ENCODE measurements around the gene DCAF15.

The DCAF15 gene

GRCh38 chr19:13978351-13979243, 26.3 kb downstream of the DCAF15 start:
- DNase-seq: peak in 1 of 2 donors; percentile 42

- DNase-seq: no peak
Observed at GRCh38 chr19:13979244-13979615, 26.9 kb downstream of the DCAF15 start.

DNA sequence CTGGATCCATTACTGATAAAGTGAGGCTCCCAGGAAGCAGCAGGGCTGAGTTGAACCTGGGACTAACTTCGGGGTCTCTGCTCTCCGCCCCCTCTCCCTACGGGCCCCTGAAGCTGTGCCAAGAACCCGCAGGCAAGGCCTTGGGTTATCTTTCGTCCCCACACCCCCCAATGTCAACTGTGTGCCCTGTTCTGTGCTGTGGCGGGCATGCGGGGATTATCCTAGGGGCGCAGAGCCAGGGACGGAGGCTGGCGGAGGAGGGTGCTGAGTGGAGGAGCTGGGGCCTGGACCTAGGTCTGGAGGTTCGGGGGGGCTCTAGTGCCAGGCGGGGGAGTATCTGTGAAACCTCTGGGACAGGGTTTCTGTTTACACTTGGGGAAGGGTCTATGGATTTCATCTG, 27.4 kb downstream of the DCAF15 start:
- no peak for DNase-seq

DNA sequence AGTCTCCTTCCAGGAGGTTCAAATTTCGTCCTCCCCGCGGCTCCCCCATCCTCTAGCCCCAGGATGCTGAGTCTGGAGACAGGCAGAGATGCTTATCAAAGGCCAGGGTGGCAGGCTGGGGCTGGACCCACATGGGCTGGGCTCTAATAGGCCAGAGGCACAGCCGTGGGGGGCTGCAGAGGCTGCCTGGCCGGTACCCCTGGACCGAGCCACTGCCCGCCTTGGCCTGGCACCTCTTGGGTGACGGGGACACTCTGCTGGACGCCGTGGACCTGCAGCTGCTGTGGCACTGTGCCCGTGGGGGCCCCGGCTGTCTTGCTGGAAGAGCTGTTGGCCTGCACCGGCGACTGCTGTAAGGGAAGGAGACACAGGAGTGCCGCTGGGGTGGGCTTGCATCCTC, 28.0 kb downstream of the DCAF15 start:
- no peak for DNase-seq

DNA sequence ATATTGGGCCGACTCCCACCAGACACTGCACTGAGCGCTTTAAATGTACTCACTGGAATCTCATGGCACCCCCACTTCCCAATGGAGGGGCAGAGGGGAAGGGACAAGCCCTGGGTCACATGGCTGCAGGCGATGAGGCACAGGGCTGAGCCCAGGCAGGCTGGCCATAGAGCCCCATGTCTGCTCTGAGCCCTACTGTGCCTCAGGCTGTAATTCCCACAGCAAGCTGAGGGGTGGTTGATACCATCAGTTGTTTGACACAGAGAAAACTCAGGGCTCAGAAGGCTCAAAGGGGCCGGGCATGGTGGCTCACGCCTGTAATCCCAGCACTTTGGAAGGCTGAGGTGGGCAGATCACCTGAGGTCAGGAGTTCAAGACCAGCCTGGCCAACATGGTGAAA, 28.7 kb downstream of the DCAF15 start:
- DNase-seq: no peak

GRCh38 chr19:13981467-13981866, 29.2 kb downstream of the DCAF15 start:
- no peak for DNase-seq

- DNase-seq: no peak
Observed at GRCh38 chr19:13981988-13982501, 29.7 kb downstream of the DCAF15 start.

- no peak for DNase-seq
Observed at GRCh38 chr19:13982773-13983172, 30.5 kb downstream of the DCAF15 start.

GRCh38 chr19:13983213-13983889, 31.0 kb downstream of the DCAF15 start:
- DNase-seq: no peak

DNA sequence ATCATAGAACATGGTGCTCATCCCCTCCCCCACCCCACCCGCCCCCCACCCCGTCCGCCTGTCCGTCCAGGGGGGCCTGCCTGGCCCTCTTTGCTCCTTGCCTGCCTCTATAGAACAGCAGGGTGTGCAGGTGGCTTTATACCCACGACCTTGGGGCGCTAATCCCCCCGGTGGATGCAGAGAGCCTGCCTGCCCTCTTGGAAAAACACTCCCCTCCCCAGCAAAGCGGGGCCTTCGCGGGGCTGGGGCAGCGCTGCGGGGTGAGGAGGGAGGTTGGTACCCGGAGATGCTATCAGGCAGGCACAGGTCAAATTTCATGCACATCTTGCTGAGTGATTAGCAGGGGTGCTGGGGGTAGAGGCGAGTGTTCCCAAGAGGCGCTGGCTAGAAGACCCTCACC, 31.9 kb downstream of the DCAF15 start:
- DNase-seq: no peak

DNA sequence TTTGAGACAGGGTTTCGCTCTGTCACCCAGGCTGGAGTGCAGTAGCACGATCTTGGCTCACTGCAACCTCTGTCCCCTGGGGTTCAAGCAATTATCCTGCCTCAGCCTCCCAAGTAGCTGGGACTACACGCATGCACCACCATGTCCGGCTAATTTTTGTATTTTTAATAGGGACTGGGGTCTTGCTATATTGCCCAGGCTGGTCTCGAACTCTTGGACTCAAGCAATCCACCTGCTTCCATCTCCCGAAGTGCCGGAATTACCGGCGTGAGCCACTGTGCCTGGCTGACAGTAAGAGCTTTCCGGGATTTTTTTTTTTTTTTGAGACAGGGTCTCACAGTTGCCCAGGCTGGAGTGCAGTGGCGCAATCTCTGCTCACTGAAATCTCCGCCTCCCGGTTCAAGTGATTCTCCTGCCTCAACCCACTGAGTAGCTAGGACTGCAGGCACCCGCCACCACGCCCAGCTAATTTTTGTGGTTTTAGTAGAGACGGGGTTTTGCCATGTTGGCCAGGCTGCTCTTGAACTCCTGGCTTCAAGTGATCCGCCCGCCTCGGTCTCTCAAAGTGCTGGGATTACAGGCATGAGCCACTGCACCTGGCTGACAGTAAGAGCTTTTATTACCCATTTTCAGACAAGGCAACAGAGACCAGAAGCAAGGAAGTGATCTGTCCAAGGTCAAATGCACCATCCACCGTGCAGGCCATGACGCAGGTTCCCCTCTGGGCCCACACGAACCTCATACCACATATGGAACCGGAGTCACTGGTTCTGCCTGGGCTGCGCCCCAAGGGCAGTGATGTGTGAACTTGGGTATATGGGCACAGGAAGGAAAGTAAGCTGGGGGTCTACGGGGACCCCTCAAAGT, 32.8 kb downstream of the DCAF15 start:
- DNase-seq: no peak

DNA sequence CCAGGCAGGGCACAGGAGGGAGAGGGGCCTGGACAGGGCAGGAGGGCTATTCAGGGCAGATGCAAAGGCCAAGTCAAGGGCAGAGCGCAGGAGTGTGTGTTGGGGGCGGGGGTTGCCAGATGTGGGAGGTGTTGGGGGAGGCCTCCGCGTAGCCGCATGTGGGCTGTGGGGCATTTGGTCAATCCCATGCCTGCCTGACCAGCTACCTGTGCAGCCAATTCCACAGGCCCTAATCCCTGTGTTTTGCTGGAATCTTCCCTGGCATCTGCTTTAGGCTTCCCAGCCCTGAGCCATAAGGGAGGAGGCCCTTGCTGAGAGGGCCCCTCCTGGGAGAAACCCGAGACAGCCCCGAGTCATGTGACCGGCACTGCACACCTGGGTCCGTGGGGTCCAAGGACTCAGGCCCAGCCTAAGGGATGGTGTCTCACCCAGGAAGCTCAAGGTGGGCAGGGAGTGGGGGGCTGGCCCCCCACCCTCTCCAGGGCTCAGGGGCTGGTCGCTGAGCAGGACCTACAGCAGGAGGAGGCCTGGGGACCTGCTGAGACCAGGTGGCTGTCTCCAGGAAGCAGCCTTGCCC, 33.5 kb downstream of the DCAF15 start:
- no peak for DNase-seq

GRCh38 chr19:13986348-13986904, 34.1 kb downstream of the DCAF15 start:
- DNase-seq: peak in 1 of 2 donors; percentile 66

DNA sequence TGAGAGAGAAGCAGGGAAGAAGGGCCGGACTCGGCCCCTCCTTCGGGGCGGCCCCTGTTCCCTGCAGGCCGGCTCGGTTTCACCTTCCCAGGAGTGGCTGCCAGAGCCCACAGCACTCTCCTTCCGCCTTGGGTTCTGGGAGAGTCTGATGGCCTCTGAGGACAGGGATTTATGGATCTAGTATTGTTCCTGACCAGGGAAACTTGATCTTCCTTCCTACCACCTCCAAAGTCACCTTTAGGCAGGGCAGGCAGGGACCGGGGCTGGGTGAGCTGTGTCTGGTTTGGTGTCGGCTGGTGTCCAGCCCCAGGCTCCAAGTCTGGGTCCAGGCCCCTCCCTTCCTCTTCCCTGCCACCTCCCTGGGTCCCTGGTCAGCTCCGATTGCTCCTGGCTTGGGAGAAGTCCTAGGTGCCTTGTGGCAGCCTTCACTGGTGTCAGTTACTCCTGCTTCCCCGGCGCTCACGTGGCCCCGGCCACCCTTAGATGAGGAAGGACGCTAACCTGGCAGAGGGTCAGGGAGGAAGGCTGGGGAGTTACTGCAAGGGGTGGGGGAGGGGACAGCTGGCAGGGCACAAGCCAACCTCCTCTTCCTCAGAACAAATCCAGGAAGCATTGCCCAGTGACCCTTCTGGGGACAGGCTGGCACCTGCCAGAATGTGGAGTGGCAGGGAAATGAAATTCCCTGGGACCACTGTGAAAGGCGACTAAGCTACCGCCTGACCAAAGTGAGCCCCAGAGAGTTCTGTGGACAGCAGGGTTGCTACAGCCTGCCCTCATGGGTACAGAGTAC, 35.0 kb downstream of the DCAF15 start:
- DNase-seq: peak in 1 of 2 donors; percentile 41

GRCh38 chr19:13989487-13989886, 37.2 kb downstream of the DCAF15 start:
- DNase-seq: no peak

DNA sequence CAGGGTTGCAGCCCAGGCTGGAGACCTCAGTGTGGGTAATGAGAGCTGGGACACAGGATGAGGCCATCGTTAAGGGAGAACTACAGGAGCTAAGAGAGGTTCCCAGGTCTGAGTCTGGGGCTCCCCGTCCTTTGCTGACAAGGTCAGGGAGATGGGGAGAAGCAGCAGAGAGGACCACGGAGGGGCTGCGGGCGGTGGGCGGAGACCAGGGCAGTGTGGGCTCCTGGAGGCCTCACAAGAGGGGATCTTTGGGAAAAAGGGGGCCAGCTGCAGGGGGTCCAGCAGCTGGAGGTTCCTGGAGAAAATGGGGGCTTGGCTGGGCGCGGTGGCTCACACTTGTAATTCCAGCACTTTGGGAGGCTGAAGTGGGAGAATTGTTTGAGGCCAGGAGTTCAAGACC, 37.8 kb downstream of the DCAF15 start:
- DNase-seq: no peak

DNA sequence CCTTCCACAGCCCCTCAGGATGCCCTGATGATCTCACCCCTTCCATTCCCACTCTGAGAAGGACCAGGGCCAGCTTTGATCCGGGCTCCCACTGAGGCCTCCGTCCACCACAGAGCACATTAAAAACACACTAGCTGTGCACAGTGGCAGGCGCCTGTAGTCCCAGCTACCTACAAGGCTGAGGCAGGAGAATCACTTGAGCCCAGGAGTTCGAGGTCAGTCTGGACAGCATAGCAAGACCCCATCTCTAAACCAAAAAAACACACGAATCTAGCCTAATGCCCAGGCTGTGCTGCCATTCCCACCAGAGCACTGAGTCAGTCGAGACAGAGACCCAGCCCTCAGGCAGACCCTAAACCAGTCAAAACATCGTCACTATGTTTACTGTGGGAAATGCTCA, 39.7 kb downstream of the DCAF15 start:
- DNase-seq: no peak

DNA sequence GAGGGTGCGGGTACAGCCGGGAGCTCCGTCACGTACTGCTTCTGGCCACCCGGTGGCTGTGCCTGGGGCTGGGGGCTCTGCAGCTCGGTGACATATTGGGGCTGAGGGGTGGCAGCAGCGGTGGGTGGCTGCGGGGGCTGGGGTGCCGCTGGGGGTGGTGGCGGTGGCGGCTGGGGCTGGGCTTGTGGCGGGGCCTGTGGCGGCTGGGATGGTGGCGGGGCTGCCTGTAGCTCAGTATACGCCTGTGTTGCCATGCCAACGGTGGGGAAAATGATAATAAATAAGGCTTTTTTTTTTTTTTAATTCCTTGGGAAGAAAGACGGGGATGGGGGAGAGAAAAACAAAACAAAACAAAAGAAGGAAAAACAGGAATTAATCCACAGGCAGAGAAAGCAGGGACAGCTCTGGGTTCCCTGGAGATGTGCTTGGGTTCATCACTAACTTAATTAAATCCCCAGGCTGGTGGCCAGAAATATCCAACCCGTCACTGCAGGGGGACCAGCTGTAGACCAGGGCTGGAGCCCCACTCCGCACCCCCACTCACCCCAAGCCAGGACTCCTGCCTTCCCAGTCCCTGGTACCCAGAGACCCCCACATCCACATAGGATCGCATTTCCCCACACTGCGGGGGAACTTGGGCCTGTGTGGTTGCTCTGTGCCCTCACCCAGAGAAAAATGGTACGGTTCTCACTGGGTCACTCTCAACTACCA, 41.4 kb downstream of the DCAF15 start:
- DNase-seq: no peak

GRCh38 chr19:13995017-13995728, 42.9 kb downstream of the DCAF15 start:
- no peak for DNase-seq

Measured in hippocampal formation (tissue), 2 donors.